ENCODE results near the gene CPLANE2.

CPLANE2 gene

GRCh38 chr1:16248603-16249516 lies 11.9 kb upstream of the CPLANE2 start (continued):
- TF ChIP-seq ZNF335 (tag by site-specific recombination; conservative IDR thresholded peaks at IDR 0.05) (peak; percentile 88), ZNF843 (tag by site-specific recombination; IDR thresholded peaks at IDR 0.05) (0 out of 2 replicates have a peak, but pooled peaks have one; percentile 50)

GRCh38 chr1:16248007-16248436 lies 11.0 kb upstream of the CPLANE2 start:
- ChIA-PET CTCF (interaction anchor here (0.6 to 3.0 kb wide), 13 partner anchors 10 to 175 kb away, joined by 3 to 14 read pairs (median 4); partner anchors contain the start of genes FAM131C and FBXO42), POLR2A (interaction anchor here (1.5 to 1.7 kb wide), 2 partner anchors 11 to 104 kb away, joined by 6 to 9 read pairs; partner anchors contain the start of genes CPLANE2 and FBXO42)
- peaks cover 0 to 39% of the 10 kb centered on the region in 2 experiments; a peak in 1 of 3 replicates for H3K36me3 ChIP-seq (ENCODE audit: control insufficient read depth in 2 of 2, insufficient read depth in 1 of 2, low read length in 2 of 2)
- TF ChIP-seq PRDM10 (tag by site-specific recombination; IDR thresholded peaks at IDR 0.05) (peak; percentile 73), ZXDB (tag by site-specific recombination; IDR thresholded peaks at IDR 0.05) (no peak), ZNF112 (tag by site-specific recombination; IDR thresholded peaks at IDR 0.05) (no peak)
- H3K4me3 ChIP-seq (ENCODE audit: low read depth, low read length) = no peak overlapping the region
- H3K27ac ChIP-seq (ENCODE audit: extremely low read depth, low read depth, low read length) = peak overlapping the region; percentile 55; the same call in 1 of the 2 replicates
- no peaks in the 10 kb centered on the region for H3K9me3 ChIP-seq (ENCODE audit: control insufficient read depth, insufficient read depth, low read depth, low read length)
- H3K4me1 ChIP-seq (ENCODE audit: control insufficient read depth, insufficient read depth, low read length) = peaks cover 17% of the 10 kb centered on the region

GRCh38 chr1:16247441-16247840 lies 10.5 kb upstream of the CPLANE2 start:
- H3K27ac ChIP-seq (ENCODE audit: extremely low read depth, low read depth, low read length) = no peak overlapping the region
- POLR2A ChIA-PET = interaction anchor here (1.5 to 1.7 kb wide), 2 partner anchors 10 to 105 kb away, joined by 6 to 9 read pairs; partner anchors contain the start of genes CPLANE2 and FBXO42

More at GRCh38 chr1:16247441-16247840, 10.5 kb upstream of the CPLANE2 start:
- H3K36me3 ChIP-seq (ENCODE audit: control insufficient read depth in 2 of 2, insufficient read depth in 1 of 2, low read length in 2 of 2) = peaks cover 0 to 33% of the 10 kb centered on the region in 2 experiments; a peak in 1 of 3 replicates
- no peak overlapping the region for H3K4me3 ChIP-seq (ENCODE audit: low read depth, low read length)
- CTCF ChIA-PET = interaction anchor here (0.6 to 3.0 kb wide), 8 partner anchors 10 to 173 kb away, joined by 3 to 14 read pairs (median 4); partner anchors contain the start of gene FBXO42
- H3K4me1 ChIP-seq (ENCODE audit: control insufficient read depth, insufficient read depth, low read length) = peaks cover 17% of the 10 kb centered on the region
- H3K9me3 ChIP-seq (ENCODE audit: control insufficient read depth, insufficient read depth, low read depth, low read length) = no peaks in the 10 kb centered on the region
- TF ChIP-seq ZNF157 (tag by site-specific recombination; IDR thresholded peaks at IDR 0.05) (no peak), ZNF223 (tag by site-specific recombination; IDR thresholded peaks at IDR 0.05) (no peak), ZNF335 (tag by site-specific recombination; conservative IDR thresholded peaks at IDR 0.05) (no peak), ZNF324 (tag by site-specific recombination; IDR thresholded peaks at IDR 0.05) (no peak), PBX3 (CRISPR knock-in tag; IDR thresholded peaks at IDR 0.05) (no peak), PRDM4 (tag by site-specific recombination; IDR thresholded peaks at IDR 0.05) (no peak), ZNF513 (tag by site-specific recombination; IDR thresholded peaks at IDR 0.05) (0 out of 2 replicates have a peak, but pooled peaks have one; percentile 12), GLI2 (tag by site-specific recombination; IDR thresholded peaks at IDR 0.05; ENCODE audit: borderline replicate concordance, low read depth) (no peak)
